Measurements from ENCODE around the gene DGKD.

Gene DGKD

GRCh38 chr2:233448575-233448974 is 94.3 kb downstream of the DGKD start:
- no peak for DNase-seq

GRCh38 chr2:233449081-233449901 is 95.0 kb downstream of the DGKD start:
- no peak for DNase-seq

- no peak for DNase-seq
Measured at GRCh38 chr2:233449921-233450863, 95.9 kb downstream of the DGKD start.

GRCh38 chr2:233450864-233451575 is 96.7 kb downstream of the DGKD start:
- no peak for DNase-seq

GRCh38 chr2:233451950-233452349 is 97.7 kb downstream of the DGKD start:
- DNase-seq = no peak

GRCh38 chr2:233453111-233453915 is 99.0 kb downstream of the DGKD start:
- DNase-seq = no peak

- no peak for DNase-seq
Measured at GRCh38 chr2:233453916-233454315, 99.6 kb downstream of the DGKD start.

- DNase-seq = no peak
Measured at GRCh38 chr2:233455006-233455405, 100.7 kb downstream of the DGKD start.

GRCh38 chr2:233455491-233455890 is 101.2 kb downstream of the DGKD start:
- no peak for DNase-seq

GRCh38 chr2:233456111-233456510 is 101.8 kb downstream of the DGKD start:
- DNase-seq = no peak

GRCh38 chr2:233456934-233457333 is 102.6 kb downstream of the DGKD start:
- no peak for DNase-seq

GRCh38 chr2:233457356-233457755 is 103.1 kb downstream of the DGKD start:
- no peak for DNase-seq

- no peak for DNase-seq
Measured at GRCh38 chr2:233458031-233458610, 103.8 kb downstream of the DGKD start.

GRCh38 chr2:233458826-233459225 is 104.5 kb downstream of the DGKD start:
- DNase-seq = no peak

- no peak for DNase-seq
Measured at GRCh38 chr2:233459426-233459825, 105.1 kb downstream of the DGKD start.

GRCh38 chr2:233460726-233461441 is 106.6 kb downstream of the DGKD start:
- DNase-seq = no peak

- DNase-seq = no peak
Measured at GRCh38 chr2:233461481-233461891, 107.2 kb downstream of the DGKD start.

GRCh38 chr2:233462202-233462785 is 108.0 kb downstream of the DGKD start:
- DNase-seq = no peak

- DNase-seq = no peak
Measured at GRCh38 chr2:233462826-233463470, 108.7 kb downstream of the DGKD start.

- no peak for DNase-seq
Measured at GRCh38 chr2:233463586-233463985, 109.3 kb downstream of the DGKD start.
